ENCODE measurements around the gene LCNL1. TPM values are rescaled to one million over a fixed set of nuclear protein-coding genes. Genes with fewer than 3 reads are reported as not detected.
A peak's percentile ranks its signal among the peaks of the same experiment; 100 is the strongest.

Gene LCNL1
- total RNA-seq, 6 donors from 2014 or later = 0.61 to 6.3 (median 1.8) TPM; not detected in 1

DNA sequence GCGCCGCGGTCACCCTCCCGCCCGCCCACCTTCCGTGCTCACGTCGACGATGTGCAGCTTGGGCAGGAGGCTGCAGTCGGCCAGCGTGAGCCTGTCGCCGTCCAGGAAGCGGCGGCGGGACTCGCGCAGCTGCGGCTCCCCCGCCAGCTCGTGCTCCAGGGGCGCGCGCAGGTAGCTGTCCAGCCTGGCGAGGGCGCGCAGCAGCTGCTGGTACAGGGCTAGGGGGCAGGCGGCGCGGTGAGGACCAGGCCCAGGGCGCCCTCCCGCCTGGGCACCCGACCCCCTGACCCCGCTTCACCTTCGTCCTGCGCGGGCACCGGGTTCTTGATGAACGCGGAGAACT lies 12.1 kb downstream of the LCNL1 start:
- Histone ChIP-seq H3K27me3 (no peaks in the 10 kb centered on the region), H3K4me3 (peak overlapping the region in 3 of 4 donors; percentile 31 to 50 (median 46)), H3K9me3 (no peaks in the 10 kb centered on the region), H3K27ac (peak overlapping the region in 1 of 4 donors; percentile 73), H3K4me1 (peaks cover 62 to 86% (median 63%) of the 10 kb centered on the region in 4 donors), H3K36me3 (peaks cover 0 to 12% (median 5%) of the 10 kb centered on the region in 4 donors)
- no peak for TF ChIP-seq POLR2A (IDR thresholded peaks at IDR 0.05)
- TF ChIP-seq POLR2AphosphoS5 (IDR thresholded peaks at IDR 0.05) = no peak
- no peak for TF ChIP-seq EP300 (IDR thresholded peaks at IDR 0.05)
- TF ChIP-seq, protein P1, sequence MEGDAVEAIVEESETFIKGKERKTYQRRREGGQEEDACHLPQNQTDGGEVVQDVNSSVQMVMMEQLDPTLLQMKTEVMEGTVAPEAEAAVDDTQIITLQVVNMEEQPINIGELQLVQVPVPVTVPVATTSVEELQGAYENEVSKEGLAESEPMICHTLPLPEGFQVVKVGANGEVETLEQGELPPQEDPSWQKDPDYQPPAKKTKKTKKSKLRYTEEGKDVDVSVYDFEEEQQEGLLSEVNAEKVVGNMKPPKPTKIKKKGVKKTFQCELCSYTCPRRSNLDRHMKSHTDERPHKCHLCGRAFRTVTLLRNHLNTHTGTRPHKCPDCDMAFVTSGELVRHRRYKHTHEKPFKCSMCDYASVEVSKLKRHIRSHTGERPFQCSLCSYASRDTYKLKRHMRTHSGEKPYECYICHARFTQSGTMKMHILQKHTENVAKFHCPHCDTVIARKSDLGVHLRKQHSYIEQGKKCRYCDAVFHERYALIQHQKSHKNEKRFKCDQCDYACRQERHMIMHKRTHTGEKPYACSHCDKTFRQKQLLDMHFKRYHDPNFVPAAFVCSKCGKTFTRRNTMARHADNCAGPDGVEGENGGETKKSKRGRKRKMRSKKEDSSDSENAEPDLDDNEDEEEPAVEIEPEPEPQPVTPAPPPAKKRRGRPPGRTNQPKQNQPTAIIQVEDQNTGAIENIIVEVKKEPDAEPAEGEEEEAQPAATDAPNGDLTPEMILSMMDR (IDR thresholded peaks at IDR 0.05) = no peak
- 60 to 65% methylated on average over 2 to 39 of the region's 40 CpGs for WGBS, 2 donors
- DNase-seq = peak in 1 of 2 donors; percentile 86
- no peak for ATAC-seq (ENCODE audit: low FRiP score in 2 of 2)

DNA sequence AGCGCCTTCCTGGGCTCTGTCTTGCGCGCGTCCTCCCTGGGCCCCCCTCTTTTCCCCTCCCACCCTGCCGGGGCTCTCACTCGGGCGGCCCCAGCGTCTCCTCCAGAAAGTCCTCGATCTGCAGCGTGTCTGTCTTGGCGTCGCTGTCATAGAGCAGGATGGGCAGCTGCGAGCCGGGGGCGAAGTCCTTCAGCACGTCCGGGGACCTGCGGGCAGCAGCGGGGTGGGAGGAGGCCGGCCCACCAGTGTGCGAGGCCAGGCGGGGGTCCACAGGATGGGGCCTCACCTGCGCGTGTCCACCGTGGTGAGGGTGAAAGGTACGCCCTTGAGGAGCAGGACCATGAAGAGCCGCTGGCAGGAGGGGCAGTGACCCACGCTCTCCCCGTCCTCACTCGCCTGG lies 12.6 kb downstream of the LCNL1 start:
- peak overlapping the region; percentile 67 to 90 (median 78) for H3K27ac ChIP-seq
- no peaks in the 10 kb centered on the region for H3K27me3 ChIP-seq
- DNase-seq = no peak
- H3K4me1 ChIP-seq = peaks cover 63 to 91% (median 66%) of the 10 kb centered on the region in 4 donors
- H3K4me3 ChIP-seq = peak overlapping the region in 3 of 4 donors; percentile 31 to 50 (median 46)
- no peak for ATAC-seq (ENCODE audit: low FRiP score in 2 of 2)
- TF ChIP-seq, protein P1 (IDR thresholded peaks at IDR 0.05) = no peak
- TF ChIP-seq POLR2A (IDR thresholded peaks at IDR 0.05) (no peak), EP300 (IDR thresholded peaks at IDR 0.05) (no peak), POLR2AphosphoS5 (IDR thresholded peaks at IDR 0.05) (no peak)
- peaks cover 0 to 12% (median 5%) of the 10 kb centered on the region in 4 donors for H3K36me3 ChIP-seq
- 36 to 57% methylated on average over 25 of the region's 30 CpGs for WGBS, 2 donors
- no peaks in the 10 kb centered on the region for H3K9me3 ChIP-seq

DNA sequence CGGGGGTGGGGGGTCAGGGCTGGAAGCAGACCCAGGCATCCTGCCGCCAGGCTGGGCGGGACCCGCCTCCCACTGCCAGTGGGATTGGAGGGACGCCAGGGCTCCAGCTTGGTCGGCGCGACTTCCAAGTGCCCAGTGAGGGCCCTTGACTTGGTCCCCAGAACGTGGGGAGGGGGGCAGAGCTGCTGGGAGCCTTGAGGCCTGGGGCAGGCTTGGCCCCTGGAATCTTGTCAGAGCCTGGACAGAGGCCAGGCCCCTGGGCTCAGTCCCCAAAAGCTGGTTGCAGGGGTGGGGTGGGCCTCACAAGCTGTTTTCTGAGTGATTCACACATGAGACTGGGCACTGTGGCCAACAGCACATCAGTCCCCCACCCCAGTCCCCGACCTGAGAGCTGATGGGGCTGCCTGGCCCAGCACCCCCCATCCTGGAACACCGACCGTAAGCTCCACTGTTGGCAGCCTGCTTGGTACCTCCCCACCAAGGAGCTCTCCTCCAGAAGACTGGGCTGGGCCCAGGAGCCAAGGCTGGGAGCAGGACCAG lies 13.0 kb downstream of the LCNL1 start:
- ATAC-seq (ENCODE audit: low FRiP score in 2 of 2) (peak; percentile 1 to 44), DNase-seq (peak; percentile 89)
- 8 to 43% methylated on average over 4 to 9 of the region's 12 CpGs for WGBS, 2 donors
- peaks cover 0 to 12% (median 5%) of the 10 kb centered on the region in 4 donors for H3K36me3 ChIP-seq
- TF ChIP-seq POLR2A (IDR thresholded peaks at IDR 0.05) = no peak
- no peak for TF ChIP-seq POLR2AphosphoS5 (IDR thresholded peaks at IDR 0.05)
- TF ChIP-seq, protein P1 (IDR thresholded peaks at IDR 0.05) = no peak
- no peak for TF ChIP-seq EP300 (IDR thresholded peaks at IDR 0.05)
- H3K4me1 ChIP-seq = peaks cover 68 to 96% (median 70%) of the 10 kb centered on the region in 4 donors
- H3K4me3 ChIP-seq = peak overlapping the region in 3 of 4 donors; percentile 31 to 50 (median 46)
- no peaks in the 10 kb centered on the region for H3K9me3 ChIP-seq
- peak overlapping the region; percentile 67 to 90 (median 78) for H3K27ac ChIP-seq
- no peaks in the 10 kb centered on the region for H3K27me3 ChIP-seq

DNA sequence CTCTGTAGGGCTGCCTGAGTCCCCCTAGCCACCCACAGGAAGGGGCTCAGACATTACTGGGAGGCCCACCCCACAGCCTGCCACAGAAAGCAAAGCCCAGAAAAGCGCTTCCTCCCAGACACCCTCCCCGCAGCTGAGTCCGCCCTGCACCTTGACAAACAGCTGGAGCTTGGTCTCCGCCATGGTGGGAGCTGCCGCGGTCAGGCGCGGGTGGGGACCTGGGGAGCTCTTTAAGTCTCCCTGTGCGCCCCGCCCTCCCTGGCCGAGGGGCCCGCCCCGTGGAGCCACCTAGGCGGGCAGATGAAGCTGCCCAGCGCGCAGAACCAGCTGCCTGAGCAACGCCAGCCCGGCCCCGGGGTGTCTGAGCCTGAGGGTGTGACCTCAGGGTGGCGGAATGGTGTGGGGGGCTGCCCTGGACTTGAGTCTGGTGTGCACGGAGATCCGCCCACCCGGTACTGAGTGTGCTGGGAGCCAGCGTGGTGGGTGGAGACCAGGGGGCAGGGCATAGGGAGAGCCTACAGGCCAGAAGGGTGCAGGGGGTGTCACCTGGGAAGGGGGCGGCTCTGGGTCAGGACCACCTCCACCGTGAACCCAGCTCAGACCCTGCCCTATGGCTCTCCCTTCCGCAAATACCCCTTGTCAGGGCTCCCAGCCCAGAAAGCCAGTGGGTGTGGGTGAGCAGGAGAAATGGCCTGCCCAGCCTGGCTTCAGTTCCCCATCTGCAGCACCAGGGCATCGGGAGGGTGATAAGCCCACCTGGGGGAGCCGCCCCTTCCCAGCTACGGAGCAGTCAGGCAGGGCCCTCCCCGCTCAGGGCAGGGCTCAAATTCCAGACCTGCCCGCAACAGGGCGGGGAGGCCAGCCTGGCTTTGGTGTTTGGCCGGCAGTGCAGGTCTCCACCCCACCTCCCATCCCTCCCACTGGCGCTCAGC lies 13.8 kb downstream of the LCNL1 start, which contains the start of gene CLIC3:
TSS of gene CLIC3 (minus strand) at position 208 of the 932 bp plus-strand sequence. CDS start at position 183, 25 bp downstream.
- ATAC-seq (ENCODE audit: low FRiP score in 2 of 2) = peak; percentile 18 to 70
- Histone ChIP-seq H3K27me3 (no peaks in the 10 kb centered on the region), H3K27ac (peak within 1 kb of the TSS; percentile 67 to 90 (median 78)), H3K9me3 (no peaks in the 10 kb centered on the region), H3K4me3 (peak within 1 kb of the TSS in 3 of 4 donors; percentile 31 to 50 (median 46)), H3K4me1 (peaks cover 68 to 91% (median 74%) of the 10 kb centered on the region in 4 donors), H3K36me3 (peaks cover 0 to 12% (median 5%) of the 10 kb centered on the region in 4 donors)
- WGBS, 2 donors = 14 to 28% methylated on average over 13 to 34 of the region's 35 CpGs
- no peak for TF ChIP-seq EP300 (IDR thresholded peaks at IDR 0.05)
- peak in 1 of 4 donors; percentile 52 for TF ChIP-seq POLR2A (IDR thresholded peaks at IDR 0.05)
- TF ChIP-seq POLR2AphosphoS5 (IDR thresholded peaks at IDR 0.05) = peak in 1 of 2 donors; percentile 67
- peak; percentile 83 to 93 for DNase-seq

DNA sequence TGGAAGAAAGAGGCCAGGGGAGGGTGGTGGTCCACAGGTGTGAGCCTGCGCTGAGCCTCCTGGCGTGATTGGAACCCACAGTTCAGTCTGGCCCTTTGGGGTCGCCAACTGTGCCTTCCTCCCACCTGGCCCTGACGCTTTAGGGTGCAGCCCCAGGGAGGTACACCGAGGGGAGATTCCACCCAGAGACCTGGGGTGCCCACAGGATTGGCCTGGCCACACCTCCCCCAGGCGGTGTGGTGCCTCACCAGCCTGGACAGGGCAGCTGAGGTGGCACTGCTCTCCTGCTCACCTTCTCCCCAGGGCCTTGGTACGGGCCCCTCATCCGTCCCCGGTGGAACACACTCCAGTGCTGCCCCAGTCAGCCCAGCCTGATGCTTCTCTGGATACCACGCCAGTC lies 14.6 kb downstream of the LCNL1 start:
- no peak for TF ChIP-seq EP300 (IDR thresholded peaks at IDR 0.05)
- 76 to 77% methylated on average over 10 of the region's 10 CpGs for WGBS, 2 donors
- Histone ChIP-seq H3K4me3 (peak overlapping the region in 2 of 4 donors; percentile 46 to 50), H3K4me1 (peaks cover 65 to 87% (median 74%) of the 10 kb centered on the region in 4 donors), H3K36me3 (peaks cover 0 to 12% (median 5%) of the 10 kb centered on the region in 4 donors), H3K27me3 (no peaks in the 10 kb centered on the region), H3K27ac (peak overlapping the region in 3 of 4 donors; percentile 67 to 90 (median 73)), H3K9me3 (no peaks in the 10 kb centered on the region)
- ATAC-seq (ENCODE audit: low FRiP score in 2 of 2) (no peak), DNase-seq (peak in 1 of 2 donors; percentile 59)

Data from upper lobe of left lung (tissue), 6 donors.